ENCODE measurements around the gene KCNT1. TPM values are rescaled to one million over a fixed set of nuclear protein-coding genes. Genes with fewer than 3 reads are reported as not detected.

Gene KCNT1
- total and polyA plus RNA-seq, 10 of the 15 experiments (the other 5 are each of a cell fraction or from before 2014, with no cell fraction given), result not detected

- SMC1A ChIA-PET (ENCODE audit: uncharacterized antibody, unreplicated experiment), result no interaction called here
- Histone ChIP-seq H3K9me3 (replicated peaks; ENCODE audit: control insufficient read depth, insufficient read depth, low read length) (no peaks in the 10 kb centered on the region), H3K4me3 (no peak overlapping the region), H3K4me2 (ENCODE audit: control insufficient read depth, insufficient read depth) (no peak overlapping the region), H4K20me1 (ENCODE audit: control insufficient read depth, insufficient read depth) (no peaks in the 10 kb centered on the region), H3K79me2 (ENCODE audit: control insufficient read depth, insufficient read depth, low read length) (no peaks in the 10 kb centered on the region), H2AFZ (ENCODE audit: control insufficient read depth, low read depth, low read length) (no peak overlapping the region), H3K27ac (ENCODE audit: control insufficient read depth, insufficient read depth) (no peak overlapping the region), H3K36me3 (ENCODE audit: control insufficient read depth in 2 of 2, insufficient read depth in 2 of 2, low read length in 1 of 2) (no peaks in the 10 kb centered on the region), H3K4me1 (ENCODE audit: control insufficient read depth, insufficient read depth, low read length) (no peaks in the 10 kb centered on the region), H3K27me3 (replicated peaks in 1 of 2; ENCODE audit: control insufficient read depth in 2 of 2, insufficient read depth in 2 of 2, low read length in 1 of 2) (peaks cover 0 to 3% of the 10 kb centered on the region in 2 experiments; a peak in 2 of 4 replicates), H3K9ac (ENCODE audit: control insufficient read depth, insufficient read depth, low read length) (no peak overlapping the region)
- no peak for TF ChIP-seq HDAC6 (IDR thresholded peaks at IDR 0.05; ENCODE audit: unreplicated experiment)
- TF ChIP-seq KDM1A (IDR thresholded peaks at IDR 0.05; ENCODE audit: borderline replicate concordance), result no peak
- no peak for TF ChIP-seq NR2C2 (IDR thresholded peaks at IDR 0.05; ENCODE audit: borderline replicate concordance, control insufficient read depth, insufficient read length, low read depth)
- no peak for TF ChIP-seq PRDM15 (CRISPR knock-in tag; IDR thresholded peaks at IDR 0.05)
- TF ChIP-seq EP300 (IDR thresholded peaks at IDR 0.05; ENCODE audit: borderline replicate concordance in 1 of 2, control insufficient read depth in 1 of 2, low read depth in 2 of 2, low read length in 2 of 2), result no peak
- TF ChIP-seq CEBPB (IDR thresholded peaks at IDR 0.05; ENCODE audit: borderline replicate concordance in 1 of 2, low read depth in 2 of 2, low read length in 2 of 2), result no peak
- TF ChIP-seq RELB (IDR thresholded peaks at IDR 0.05; ENCODE audit: low read depth), result no peak
- POLR2A ChIA-PET, result no interaction called here
- 38% methylated on average over 9 of the region's 9 CpGs for WGBS (ENCODE audit: insufficient coverage, insufficient replicate concordance, low lambda C conversion rate, missing lambda C conversion rate)
- RAD21 ChIA-PET (ENCODE audit: unreplicated experiment), result no interaction called here
- BruUV-seq (replicated peaks), result no TSS peak
- ATAC-seq (no peak), DNase-seq (ENCODE audit: low read depth, low spot score) (no peak), FAIRE-seq (no peak)
- in situ Hi-C loops (cut with MboI), result no loop called here
- CTCF ChIA-PET, result no interaction called here
- intact Hi-C loops (cut with micrococcal nuclease; ENCODE audit: unreplicated experiment), result no loop called here
Measured at GRCh38 chr9:135719472-135719871, 17.5 kb downstream of the KCNT1 start.

All from GM12878 (cell line).